ENCODE measurements around the gene FOXP3.

Gene FOXP3

DNA sequence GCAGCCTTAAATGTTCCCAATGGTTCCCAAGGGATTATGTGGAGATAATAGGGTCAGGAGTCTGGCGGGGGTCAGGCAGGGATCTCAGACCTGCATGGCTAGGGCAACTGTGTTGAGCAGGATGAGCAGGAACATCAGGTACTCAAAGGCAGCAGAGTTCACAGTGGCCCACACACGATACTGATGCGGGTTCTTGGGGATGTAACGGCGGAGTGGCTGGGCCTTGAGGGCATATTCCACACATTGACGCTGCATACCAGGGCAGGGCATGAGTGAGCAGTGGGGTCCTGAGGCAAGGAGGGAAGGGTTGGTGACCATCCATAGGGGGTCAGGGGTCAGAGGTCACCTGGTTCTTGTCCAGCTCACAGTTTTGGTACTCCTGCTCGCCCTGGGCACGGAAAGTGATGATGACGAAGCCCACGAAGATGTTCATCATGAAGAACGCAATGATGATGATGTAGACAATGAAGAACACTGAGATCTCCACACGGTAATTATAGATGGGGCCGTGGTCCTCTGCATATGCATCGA, 49.4 kb downstream of the FOXP3 start:
- DNase-seq (ENCODE audit: low spot score): no peak

DNA sequence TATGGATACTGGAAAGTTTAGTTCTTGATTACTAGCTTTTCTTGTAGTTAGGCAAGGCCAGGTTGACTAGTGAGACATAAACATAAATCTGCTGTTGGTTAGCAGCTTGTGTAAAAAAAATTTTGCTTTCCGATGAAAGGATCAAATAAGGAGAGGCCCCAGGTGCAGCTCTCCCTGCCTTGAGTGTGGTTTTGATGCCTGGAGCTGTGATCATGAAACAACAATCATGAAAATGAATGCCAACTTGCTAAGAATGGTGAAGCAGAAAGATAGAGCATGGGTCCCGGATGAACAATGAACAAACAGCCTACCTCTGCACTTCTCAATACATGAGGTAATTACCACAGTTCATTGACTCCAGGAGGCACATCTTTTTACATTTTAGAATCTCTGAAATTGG, 50.1 kb downstream of the FOXP3 start:
- no peak for DNase-seq (ENCODE audit: low spot score)

DNA sequence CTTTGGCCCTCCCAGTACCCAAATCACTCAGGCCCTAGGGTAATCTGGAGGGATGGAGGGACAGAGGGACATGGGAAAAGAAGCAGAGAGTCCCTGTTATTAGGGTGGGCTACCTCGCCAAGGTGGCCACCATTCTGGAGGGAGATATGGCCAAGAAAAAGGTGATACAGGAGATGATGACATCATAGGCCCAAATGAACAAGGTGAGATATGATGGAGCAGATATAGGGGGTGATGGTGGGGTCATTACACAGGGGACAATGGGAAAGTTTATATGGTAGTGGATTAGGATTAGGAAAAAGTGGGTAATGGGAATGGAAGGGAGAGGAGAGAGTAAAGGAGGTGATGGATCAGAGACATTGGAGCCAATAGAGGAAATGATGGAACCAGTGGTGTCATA, 51.6 kb downstream of the FOXP3 start:
- no peak for DNase-seq (ENCODE audit: low spot score)

DNA sequence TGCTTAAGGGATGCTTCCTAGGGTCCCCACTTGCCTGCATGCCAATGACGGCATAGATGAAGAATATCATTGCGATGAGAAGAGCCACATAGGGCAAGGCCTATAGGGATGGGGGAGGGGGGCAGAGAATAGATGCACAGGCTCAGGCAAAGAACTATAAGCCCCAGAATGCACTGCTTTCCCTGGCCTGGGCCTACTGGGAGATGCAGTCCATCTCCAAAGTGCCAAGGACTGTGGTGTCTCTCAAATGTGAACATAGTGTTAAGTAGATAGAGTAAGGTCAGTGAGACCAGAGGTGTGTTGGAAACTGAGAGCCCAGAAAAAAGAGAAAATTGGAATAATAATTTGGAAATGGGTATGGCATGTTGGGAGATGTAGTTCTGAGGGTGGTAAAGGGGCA, 52.3 kb downstream of the FOXP3 start:
- DNase-seq (ENCODE audit: low spot score): no peak

DNA sequence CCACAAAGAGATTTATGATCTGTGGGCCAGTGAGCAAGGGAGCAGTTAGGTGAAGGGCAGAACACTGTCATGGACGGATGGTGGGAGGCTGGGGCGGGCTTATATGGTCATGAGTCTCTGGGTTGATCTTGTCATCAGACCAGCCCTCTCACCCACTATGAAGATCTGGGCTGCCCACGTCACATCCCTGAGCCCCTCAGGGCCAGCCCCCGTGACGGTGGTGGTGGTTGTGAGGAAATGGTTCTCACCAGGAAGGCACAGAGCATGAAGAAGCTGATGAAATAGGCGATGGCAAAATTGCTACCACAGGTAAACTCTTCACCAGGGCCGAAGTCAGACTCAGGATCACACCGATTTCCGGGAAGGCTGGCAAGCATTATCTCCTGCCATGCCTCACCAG, 53.4 kb downstream of the FOXP3 start:
- DNase-seq (ENCODE audit: low spot score): no peak

DNA sequence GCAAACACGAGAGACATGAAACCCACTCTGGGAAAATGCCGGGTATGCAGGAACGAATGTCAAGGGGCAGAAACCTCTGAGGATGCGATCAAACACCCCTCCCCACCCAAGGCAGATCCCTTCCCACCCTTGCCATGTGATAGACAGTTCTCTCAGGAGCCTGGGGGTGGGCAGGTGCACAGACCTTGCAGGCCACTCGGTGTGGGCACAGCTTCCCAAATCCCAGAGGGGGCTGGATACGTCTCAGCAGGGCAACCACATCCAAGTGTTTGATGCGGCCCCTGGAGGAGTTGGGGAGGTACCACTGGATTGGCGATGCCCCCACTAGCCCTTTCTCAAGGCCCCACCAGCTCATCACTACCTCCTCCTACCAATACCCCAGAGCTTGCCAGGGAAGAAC, 54.1 kb downstream of the FOXP3 start:
- no peak for DNase-seq (ENCODE audit: low spot score)

DNA sequence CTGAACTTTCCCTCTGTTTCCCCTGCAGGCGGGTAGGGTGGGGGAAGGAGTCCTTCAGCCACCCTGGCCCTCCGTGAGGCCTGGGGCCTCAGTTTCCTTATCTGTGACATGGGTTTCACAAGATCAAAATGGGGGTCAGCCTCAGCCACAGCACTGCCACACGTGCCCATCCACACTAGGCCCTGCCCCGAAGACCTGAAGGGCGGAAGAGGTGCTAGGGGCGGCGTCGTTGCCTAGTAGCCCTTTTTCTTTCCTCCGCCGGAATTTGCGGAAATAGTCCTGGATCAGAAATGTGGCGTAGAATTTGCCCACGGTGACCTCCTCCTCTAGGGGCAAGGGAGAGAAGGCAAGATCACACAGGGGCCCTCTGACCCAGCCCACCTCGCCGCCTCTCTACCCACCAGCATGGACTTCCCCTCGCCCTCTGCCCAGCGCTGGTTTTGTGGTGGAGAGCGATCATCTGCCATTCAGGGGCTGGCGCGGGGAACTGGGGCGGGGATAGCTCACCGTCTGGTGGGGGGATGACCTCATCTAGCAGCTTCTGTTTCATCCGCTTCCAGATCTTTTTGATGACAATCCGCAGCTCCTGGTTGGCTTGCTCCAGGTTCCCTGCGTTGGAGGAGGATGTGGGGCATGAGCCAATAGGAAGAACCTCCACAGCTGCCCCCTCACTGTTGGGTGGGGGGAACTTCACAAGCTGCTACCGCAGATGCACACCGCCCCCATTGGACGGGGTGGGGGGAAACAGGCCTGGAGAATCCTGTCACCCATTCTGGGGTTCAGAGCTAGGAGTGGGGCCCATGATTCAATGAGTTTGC, 54.9 kb downstream of the FOXP3 start:
- DNase-seq (ENCODE audit: low spot score): peak; percentile 48

DNA sequence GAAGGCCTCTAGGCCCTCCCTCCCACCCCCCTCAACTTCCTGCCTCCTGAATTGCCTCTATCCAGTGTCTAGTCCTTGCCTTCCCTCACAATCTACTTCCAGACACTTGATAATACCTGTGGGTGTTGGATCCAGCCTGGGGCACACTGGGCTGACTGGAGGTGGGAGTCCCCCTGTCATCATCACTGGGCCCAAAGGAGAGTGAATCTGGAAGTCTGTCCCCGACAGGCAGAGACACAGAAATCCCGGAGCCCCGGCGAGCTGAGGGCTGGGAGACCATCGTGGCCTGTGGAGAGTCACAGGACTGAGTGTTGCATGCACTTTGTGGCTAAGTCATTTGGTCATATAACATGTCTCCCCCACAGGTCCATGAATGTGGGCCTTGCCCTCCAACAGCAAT, 56.1 kb downstream of the FOXP3 start:
- no peak for DNase-seq (ENCODE audit: low spot score)

DNA sequence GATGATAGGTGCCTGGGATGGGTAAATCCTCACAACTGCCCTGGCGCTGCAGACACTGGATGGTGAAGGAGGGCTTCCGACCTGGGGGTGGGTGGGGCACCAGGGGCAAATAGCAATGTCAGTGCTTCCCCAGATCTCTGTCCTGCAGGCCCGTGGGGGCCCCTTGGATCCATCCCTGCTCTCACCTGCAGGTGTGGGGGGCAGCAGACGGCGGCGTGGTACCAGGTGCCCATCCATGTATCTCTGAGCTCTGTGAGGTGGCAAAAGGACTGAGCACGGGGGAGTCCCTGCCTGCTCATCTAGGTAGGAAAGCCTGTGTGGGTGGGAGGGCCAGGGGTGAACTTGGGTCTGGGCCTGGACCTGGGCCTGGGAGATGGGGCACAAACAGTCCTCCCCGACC, 58.0 kb downstream of the FOXP3 start:
- no peak for DNase-seq (ENCODE audit: low spot score)

DNA sequence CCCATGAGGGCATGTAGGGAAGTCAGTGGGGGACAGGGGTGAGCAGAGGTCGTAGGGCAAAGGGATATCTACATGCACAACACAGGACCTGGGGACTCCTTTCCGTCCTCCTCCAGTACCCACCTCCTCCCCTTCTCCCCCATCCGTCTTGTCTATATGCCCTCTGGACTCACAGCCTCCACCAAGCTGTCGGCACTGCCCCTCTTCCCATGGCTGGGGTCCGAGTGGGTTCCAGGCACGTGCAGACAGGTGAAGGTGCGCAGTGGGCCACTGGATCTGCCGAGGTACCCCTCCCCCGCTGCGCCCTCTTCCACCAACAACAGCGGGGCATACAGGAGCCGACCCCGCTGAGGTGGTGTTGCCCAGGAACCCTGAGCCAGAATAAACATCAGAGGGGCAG, 59.1 kb downstream of the FOXP3 start:
- DNase-seq (ENCODE audit: low spot score): no peak

DNA sequence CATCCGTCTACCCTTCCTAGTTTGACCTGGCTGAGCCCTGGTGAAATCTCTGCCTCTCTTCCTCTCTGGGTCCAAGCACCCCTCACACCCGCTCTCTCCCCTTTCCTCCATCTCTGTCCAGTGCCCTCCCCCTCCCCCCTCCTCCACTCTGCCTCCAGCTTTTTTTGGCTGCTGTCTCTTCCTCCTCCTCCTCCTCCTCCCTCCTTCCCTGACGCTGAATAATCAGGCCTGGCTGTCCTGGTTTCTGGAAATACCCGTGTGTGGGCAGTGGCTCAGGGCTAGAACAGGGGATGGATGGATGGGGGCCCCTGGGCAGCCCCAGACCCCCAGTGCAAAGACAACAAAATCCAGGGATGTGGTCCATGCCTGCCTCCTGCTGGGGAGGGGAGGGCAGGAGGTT, 59.8 kb downstream of the FOXP3 start:
- DNase-seq (ENCODE audit: low spot score): no peak

DNA sequence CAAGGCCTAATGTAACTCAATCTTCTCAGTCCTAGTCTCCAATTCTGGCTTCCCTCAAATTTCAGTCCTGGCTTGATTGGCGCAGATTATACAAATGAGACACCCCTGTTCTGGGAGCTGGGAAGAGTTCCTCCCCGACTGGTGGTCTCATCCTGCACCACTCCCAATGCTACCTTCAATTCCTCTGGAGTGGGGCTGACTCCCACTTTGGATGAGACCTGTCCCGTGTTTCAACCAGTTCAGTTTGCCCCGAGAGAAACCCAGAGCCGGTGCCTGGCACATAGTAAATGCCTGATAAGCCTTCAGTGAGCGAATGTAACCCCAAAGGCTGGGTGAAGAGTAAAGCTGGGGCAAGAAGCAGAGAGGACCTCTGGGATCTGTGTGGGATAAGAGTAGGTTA, 60.5 kb downstream of the FOXP3 start:
- no peak for DNase-seq (ENCODE audit: low spot score)

DNA sequence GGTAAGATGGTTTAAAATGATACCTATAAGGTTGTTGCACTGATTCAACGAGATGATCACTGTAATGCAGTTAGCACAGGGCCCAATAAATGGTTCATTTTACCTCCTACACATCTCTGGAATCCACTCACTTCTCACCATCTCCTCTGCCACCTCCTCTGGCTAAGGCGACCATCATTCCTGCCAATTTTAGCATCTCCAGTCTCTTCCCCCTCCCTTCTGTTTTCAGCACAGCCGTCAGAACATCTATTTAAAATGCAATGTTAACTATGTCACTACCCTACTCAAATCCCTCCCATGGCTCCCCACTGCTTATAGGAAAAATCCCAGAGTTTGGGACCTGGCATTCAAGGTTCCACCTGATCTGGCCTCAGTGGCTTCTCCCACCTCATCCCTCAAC, 61.0 kb downstream of the FOXP3 start:
- DNase-seq (ENCODE audit: low spot score): peak; percentile 48

DNA sequence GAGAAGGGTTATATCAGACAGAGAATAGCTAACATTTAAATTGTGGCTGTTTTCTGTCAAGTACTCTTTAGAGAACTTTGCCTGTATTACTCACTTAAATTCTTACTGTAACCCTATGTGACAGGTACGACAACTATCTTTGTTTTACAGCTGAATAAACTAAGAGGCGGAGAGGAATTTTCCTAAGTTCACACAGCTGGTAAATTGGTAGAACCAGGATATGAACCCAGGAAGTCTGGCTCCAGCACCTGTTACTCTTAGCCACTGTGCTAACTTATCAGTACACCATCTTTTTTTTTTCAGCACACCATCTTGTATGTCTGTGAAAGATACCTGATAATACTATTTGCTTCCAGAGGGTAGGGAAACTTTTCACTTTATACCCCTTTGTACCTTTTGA, 62.5 kb downstream of the FOXP3 start:
- no peak for DNase-seq (ENCODE audit: low spot score)
